DND-41 (cell line): ENCODE measurements around the gene CDPF1.
A peak's percentile ranks its signal among the peaks of the same experiment; 100 is the strongest.

Experiments
- ATAC-seq: fragments of 200-7000 bp; cut with Tn5 transposase; 3 replicates; pipeline ENCODE4 v1.9.1; 2021; ENCODE audit warnings: low read depth; ENCODE audit not compliant: insufficient read depth
- DNase-seq: peaks from one replicate; pipeline ENCODE4 v3.0.0-alpha.2; 2020
- H2AFZ ChIP-seq: 2 replicates; pipeline ENCODE4 v1.6.0; 2012; ENCODE audit warnings: low read depth, low read length
- H3K27ac ChIP-seq: 2 replicates; pipeline ENCODE4 v1.5.1; 2012; ENCODE audit warnings: low read length, inconsistent platforms
- H3K27me3 ChIP-seq: fragments of 200-600 bp; sonication (generic); 2 replicates; pipeline ENCODE4 v1.6.0; 2012; ENCODE audit warnings: low read length, mild to moderate bottlenecking, inconsistent platforms; ENCODE audit not compliant: insufficient read depth, poor library complexity
- H3K36me3 ChIP-seq: 2 replicates; pipeline ENCODE4 v1.5.1; 2012; ENCODE audit warnings: low read length, inconsistent platforms; ENCODE audit not compliant: insufficient read depth
- H3K4me1 ChIP-seq: 2 replicates; pipeline ENCODE4 v1.5.1; 2012; ENCODE audit warnings: mild to moderate bottlenecking, low read length; ENCODE audit not compliant: insufficient read depth
- H3K4me2 ChIP-seq: 2 replicates; pipeline ENCODE4 v1.6.0; 2012; ENCODE audit warnings: mild to moderate bottlenecking, moderate library complexity, low read length, inconsistent platforms; ENCODE audit not compliant: insufficient read depth
- H3K4me3 ChIP-seq, 2 experiments: fragments of 200-600 bp in 1 of 2; shearing (Covaris generic) in 1 of 2; 2 replicates each; pipeline ENCODE4 v1.5.1; 2012 to 2016; ENCODE audit warnings: inconsistent platforms in 2 of 2, low read length in 2 of 2, mild to moderate bottlenecking in 2 of 2, low read depth in 1 of 2, moderate library complexity in 1 of 2
- H3K79me2 ChIP-seq: 2 replicates; pipeline ENCODE4 v1.6.0; 2012; ENCODE audit warnings: low read length, inconsistent platforms; ENCODE audit not compliant: insufficient read depth
- H3K9ac ChIP-seq: 2 replicates; pipeline ENCODE4 v1.6.0; 2012; ENCODE audit warnings: low read depth, mild to moderate bottlenecking, inconsistent platforms, low read length, moderate library complexity
- H3K9me3 ChIP-seq: 2 replicates; pipeline ENCODE4 v1.5.1; 2012; ENCODE audit warnings: low read length, moderate library complexity, mild to moderate bottlenecking, inconsistent platforms; ENCODE audit not compliant: insufficient read depth, severe bottlenecking
- H4K20me1 ChIP-seq: 2 replicates; pipeline ENCODE4 v1.6.0; 2012; ENCODE audit warnings: low read length; ENCODE audit not compliant: insufficient read depth
- EZH2 ChIP-seq: IDR thresholded peaks from 3 replicates; pipeline ENCODE4 v1.6.1; 2012; ENCODE audit warnings: borderline replicate concordance, low read depth, mild to moderate bottlenecking, moderate library complexity, low read length, inconsistent platforms; ENCODE audit not compliant: severe bottlenecking
- TF ChIP-seq, protein P1 (sequence below): IDR thresholded peaks from 2 replicates; pipeline ENCODE4 v1.5.1; 2012; ENCODE audit warnings: borderline replicate concordance, low read length, moderate library complexity, mild to moderate bottlenecking; ENCODE audit not compliant: poor library complexity, severe bottlenecking; ENCODE audit errors: extremely low read depth

Gene CDPF1, protein sequence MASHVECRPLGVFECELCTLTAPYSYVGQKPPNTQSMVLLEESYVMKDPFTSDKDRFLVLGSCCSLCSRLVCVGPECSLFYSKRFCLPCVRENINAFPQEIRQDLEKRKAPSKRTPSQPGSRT

DNA sequence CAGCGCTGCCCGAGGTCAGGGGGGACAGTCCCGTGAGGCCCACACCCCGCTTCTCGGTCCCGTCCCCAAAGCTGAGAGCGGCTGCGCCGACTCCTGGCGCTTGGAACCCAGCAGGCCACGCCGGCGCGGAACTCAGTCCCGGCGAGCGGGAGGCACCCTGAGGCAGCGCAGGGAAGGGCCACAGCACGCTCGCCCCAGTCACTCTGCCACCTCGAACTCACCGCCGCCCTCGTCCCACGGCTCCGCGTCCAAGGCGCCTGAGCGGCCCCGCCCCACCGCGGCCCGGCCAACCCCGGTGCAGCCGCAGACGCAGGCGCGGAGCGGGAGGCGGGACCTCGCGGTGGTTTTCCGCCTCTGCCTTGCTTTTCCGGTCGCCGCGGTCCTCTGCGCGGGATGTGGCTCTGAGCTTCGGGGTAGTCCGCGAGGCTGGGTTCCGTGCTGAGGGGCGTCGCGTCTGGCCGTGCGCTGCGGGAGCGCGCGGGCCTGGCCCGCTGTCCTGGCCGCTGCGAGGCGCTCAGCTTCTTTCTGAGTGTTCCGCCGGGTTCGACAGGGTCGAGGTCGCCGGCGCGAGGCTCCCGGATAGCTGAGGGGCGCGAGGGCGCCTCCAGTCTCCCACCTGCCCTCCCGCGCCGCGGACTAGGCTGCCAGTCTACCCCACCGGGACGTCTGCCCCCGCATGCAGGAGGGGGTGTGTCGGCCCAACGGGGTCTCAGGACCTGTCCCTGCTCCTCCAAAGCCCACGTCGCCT, at the start of gene CDPF1:
Gene CDPF1 (minus strand): TSS at position 259 of the 748 bp plus-strand sequence. CDS start 2,009 bp downstream, outside the sequence.
- H3K9ac ChIP-seq = peak within 1 kb of the TSS; percentile 93
- peaks cover 80% of the 10 kb centered on the region for H3K4me1 ChIP-seq
- H3K9me3 ChIP-seq = no peaks in the 10 kb centered on the region
- no peaks in the 10 kb centered on the region for H4K20me1 ChIP-seq
- peak within 1 kb of the TSS; percentile 60 to 77 for H3K4me3 ChIP-seq
- peak within 1 kb of the TSS; percentile 99 for H3K27ac ChIP-seq
- peaks cover 62% of the 10 kb centered on the region for H3K79me2 ChIP-seq
- peaks cover 5% of the 10 kb centered on the region for H3K36me3 ChIP-seq
- H3K27me3 ChIP-seq = no peaks in the 10 kb centered on the region
- ATAC-seq = peak; percentile 81
- H3K4me2 ChIP-seq = peak within 1 kb of the TSS; percentile 82
- H2AFZ ChIP-seq = peak within 1 kb of the TSS; percentile 77
- TF ChIP-seq, protein P1, sequence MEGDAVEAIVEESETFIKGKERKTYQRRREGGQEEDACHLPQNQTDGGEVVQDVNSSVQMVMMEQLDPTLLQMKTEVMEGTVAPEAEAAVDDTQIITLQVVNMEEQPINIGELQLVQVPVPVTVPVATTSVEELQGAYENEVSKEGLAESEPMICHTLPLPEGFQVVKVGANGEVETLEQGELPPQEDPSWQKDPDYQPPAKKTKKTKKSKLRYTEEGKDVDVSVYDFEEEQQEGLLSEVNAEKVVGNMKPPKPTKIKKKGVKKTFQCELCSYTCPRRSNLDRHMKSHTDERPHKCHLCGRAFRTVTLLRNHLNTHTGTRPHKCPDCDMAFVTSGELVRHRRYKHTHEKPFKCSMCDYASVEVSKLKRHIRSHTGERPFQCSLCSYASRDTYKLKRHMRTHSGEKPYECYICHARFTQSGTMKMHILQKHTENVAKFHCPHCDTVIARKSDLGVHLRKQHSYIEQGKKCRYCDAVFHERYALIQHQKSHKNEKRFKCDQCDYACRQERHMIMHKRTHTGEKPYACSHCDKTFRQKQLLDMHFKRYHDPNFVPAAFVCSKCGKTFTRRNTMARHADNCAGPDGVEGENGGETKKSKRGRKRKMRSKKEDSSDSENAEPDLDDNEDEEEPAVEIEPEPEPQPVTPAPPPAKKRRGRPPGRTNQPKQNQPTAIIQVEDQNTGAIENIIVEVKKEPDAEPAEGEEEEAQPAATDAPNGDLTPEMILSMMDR = peak; percentile 20
- TF ChIP-seq EZH2 = no peak
- peak; percentile 95 for DNase-seq

DNA sequence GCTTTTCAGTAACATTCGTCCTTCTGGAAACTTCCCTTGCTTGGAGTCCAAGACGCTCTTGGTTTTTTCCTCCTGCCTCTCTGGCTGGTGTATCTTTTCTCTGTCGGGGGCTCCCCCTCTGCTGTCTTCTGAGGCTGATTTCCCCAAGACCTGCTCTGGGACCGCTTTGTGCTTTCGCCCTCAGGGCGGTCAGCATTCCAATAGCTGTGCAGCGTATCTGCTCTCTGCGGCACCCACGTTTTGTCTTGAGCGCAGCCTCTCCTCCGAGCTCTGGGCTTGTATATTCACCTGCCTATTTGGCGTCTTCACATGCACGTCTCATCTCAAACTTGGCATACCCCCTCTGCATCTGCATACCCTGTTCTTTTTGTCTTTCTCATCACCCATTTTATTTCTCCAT, 49.0 kb upstream of the CDPF1 start:
- peak overlapping the region; percentile 93 for H3K9ac ChIP-seq
- peaks cover 60% of the 10 kb centered on the region for H3K36me3 ChIP-seq

DNA sequence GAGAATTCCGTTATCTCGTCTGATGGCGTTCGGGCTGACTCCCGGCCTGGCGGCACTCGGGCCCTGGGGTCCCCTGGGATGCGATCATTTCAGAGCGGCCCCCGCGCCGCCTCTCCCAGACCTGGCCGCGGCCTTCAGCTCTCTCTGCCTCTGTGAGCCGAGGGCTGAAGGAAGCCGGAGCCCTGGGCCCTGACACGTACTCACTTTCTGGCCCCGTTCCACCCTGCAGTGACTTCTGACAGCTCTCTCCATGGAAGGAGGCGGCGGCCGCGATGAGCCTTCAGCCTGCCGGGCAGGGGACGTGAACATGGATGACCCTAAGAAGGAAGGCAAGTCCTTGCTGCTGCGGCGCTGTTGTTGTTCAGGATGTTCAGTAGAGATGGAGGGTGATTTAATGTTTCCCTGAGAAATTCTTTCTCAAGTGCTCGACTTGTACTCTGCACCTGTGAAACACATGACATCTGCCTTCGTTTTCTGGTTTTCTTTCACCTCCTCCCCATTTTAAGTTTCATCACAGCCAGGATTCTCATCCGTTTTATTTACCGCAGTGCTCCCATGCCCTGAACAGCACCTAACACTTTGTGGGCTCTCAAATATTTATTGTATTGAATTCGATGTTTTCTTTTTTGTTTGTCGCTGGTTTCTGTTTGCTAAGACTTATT, 47.2 kb upstream of the CDPF1 start:
- peak overlapping the region; percentile 93 for H3K9ac ChIP-seq
- H3K4me3 ChIP-seq = peak overlapping the region; percentile 93
- peak overlapping the region; percentile 73 for H2AFZ ChIP-seq
- no peaks in the 10 kb centered on the region for H3K27me3 ChIP-seq
- DNase-seq (peak; percentile 45), ATAC-seq (peak; percentile 25)
- peaks cover 66% of the 10 kb centered on the region for H3K79me2 ChIP-seq
- H3K27ac ChIP-seq = peak overlapping the region; percentile 95
- H3K4me1 ChIP-seq = peaks cover 59% of the 10 kb centered on the region
- TF ChIP-seq EZH2 = no peak
- TF ChIP-seq, protein P1 = peak; percentile 12
- H4K20me1 ChIP-seq = peaks cover 22% of the 10 kb centered on the region
- H3K4me2 ChIP-seq = peak overlapping the region; percentile 90
- H3K36me3 ChIP-seq = peaks cover 53% of the 10 kb centered on the region
- no peaks in the 10 kb centered on the region for H3K9me3 ChIP-seq

More for the DNA sequence above, 49.0 kb upstream of the CDPF1 start:
- DNase-seq = no peak
- H2AFZ ChIP-seq = no peak overlapping the region
- no peak for ATAC-seq
- peaks cover 83% of the 10 kb centered on the region for H3K79me2 ChIP-seq
- no peaks in the 10 kb centered on the region for H3K27me3 ChIP-seq
- H3K9me3 ChIP-seq = no peaks in the 10 kb centered on the region
- H4K20me1 ChIP-seq = peaks cover 37% of the 10 kb centered on the region
- TF ChIP-seq EZH2 = no peak
- TF ChIP-seq, protein P1 = no peak
- peaks cover 76% of the 10 kb centered on the region for H3K4me1 ChIP-seq
- H3K4me3 ChIP-seq = peak overlapping the region in 1 of 2 experiments; percentile 93; a peak in 2 of 4 replicates
- H3K27ac ChIP-seq = peak overlapping the region; percentile 56
- peak overlapping the region; percentile 90 for H3K4me2 ChIP-seq
